PC-9 (cell line): ENCODE data around the gene ZNF33B.

ENCODE experiments used
- CTCF ChIP-seq: fragments of 200-600 bp; sonication (generic); conservative IDR thresholded peaks from 2 replicates; pipeline ENCODE4 v1.6.1; 2017; ENCODE audit warnings: mixed run types, antibody characterized with exemption, mild to moderate bottlenecking, moderate library complexity
- EZH2 ChIP-seq: fragments of 200-600 bp; sonication (generic); IDR thresholded peaks from 2 replicates; pipeline ENCODE4 v1.8.0; 2017; ENCODE audit warnings: antibody characterized with exemption, low read depth

- TF ChIP-seq CTCF (no peak), EZH2 (no peak)
These were observed 7.8 kb upstream of the ZNF33B start for GRCh38 chr10:42646214-42646613.
